Measurements from ENCODE around the gene ZCCHC24. TPM values are rescaled to one million over a fixed set of nuclear protein-coding genes. Genes with fewer than 3 reads are reported as not detected.

The ZCCHC24 gene
- total and polyA plus RNA-seq, 2 of the 8 experiments (the other 6 are each of a cell fraction or from before 2014, with no cell fraction given) = 3.9 to 6.9 TPM

DNA sequence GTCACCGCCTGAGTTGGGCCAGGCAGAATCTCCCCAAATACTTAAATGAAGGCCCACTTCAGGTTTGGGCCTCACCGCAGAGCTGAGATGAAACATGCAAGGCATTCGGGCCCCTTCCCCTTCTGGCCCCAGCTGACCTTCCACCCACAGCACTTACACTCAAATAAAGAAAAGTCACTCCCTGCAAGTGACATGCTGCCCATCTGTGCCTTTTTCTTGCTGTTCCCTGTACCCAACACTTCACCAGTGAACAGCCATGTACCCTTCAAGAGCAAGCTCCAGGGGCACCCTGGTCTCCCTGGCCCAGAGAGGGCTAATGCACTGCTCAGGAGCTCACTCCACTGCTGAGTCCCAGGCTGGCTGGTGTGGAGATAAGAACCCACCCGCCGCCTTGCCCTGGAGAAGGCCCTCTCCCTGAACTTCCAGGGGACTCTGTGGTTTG is 40.7 kb downstream of the ZCCHC24 start:
- no peak overlapping the region for H3K27ac ChIP-seq (ENCODE audit: low read depth, low read length)
- H3K27me3 ChIP-seq (replicated peaks in 1 of 4; ENCODE audit: control insufficient read depth in 3 of 4, extremely low read depth in 1 of 4, insufficient read depth in 3 of 4, low read length in 3 of 4) = no peaks in the 10 kb centered on the region; a peak in 1 of 7 replicates
- peaks cover 5% of the 10 kb centered on the region; the same call in 1 of the 2 replicates for H3K23me2 ChIP-seq (ENCODE audit: low read depth, low read length)
- peak overlapping the region; percentile 61 for H4K91ac ChIP-seq (replicated peaks; ENCODE audit: insufficient read length, low read length)
- peak overlapping the region; percentile 59 to 61; a peak in 2 of 4 replicates for H3K4me2 ChIP-seq (ENCODE audit: insufficient read depth in 1 of 2, low read depth in 2 of 2, low read length in 2 of 2)
- H3K79me2 ChIP-seq (ENCODE audit: control insufficient read depth in 1 of 2, insufficient read depth in 2 of 2, low read length in 2 of 2) = no peaks in the 10 kb centered on the region
- FAIRE-seq (no peak), DNase-seq (ENCODE audit: low read depth in 1 of 2, low spot score in 2 of 2) (no peak)
- H3K9me3 ChIP-seq (ENCODE audit: insufficient read depth in 2 of 2, low read depth in 1 of 2, low read length in 1 of 2) = no peaks in the 10 kb centered on the region
- no peak overlapping the region for H3K14ac ChIP-seq (ENCODE audit: insufficient read length)
- H2BK120ac ChIP-seq (replicated peaks; ENCODE audit: low read depth, low read length) = no peak overlapping the region
- no peak overlapping the region for H2AFZ ChIP-seq (ENCODE audit: low read length)
- peak overlapping the region in 1 of 4 experiments; percentile 49; a peak in 2 of 8 replicates for H3K4me3 ChIP-seq (ENCODE audit: extremely low read depth in 1 of 4, insufficient read depth in 2 of 4, low read depth in 3 of 4, low read length in 4 of 4)
- peaks cover 2 to 24% (median 12%) of the 10 kb centered on the region in 4 experiments for H3K4me1 ChIP-seq (replicated peaks in 1 of 4; ENCODE audit: control insufficient read depth in 3 of 4, insufficient read depth in 4 of 4, low read length in 3 of 4)
- no peak overlapping the region for H4K5ac ChIP-seq (ENCODE audit: insufficient read length, low read depth, low read length)
- WGBS, 2 experiments (ENCODE audit: extremely low coverage in 1 of 2, insufficient coverage in 1 of 2, insufficient read length in 1 of 2, insufficient replicate concordance in 2 of 2, low coverage in 1 of 2, low lambda C conversion rate in 2 of 2, missing lambda C conversion rate in 1 of 2) = 71% methylated on average over 5 of the region's 5 CpGs; no CpG with 5 or more reads in 1 of the 2 experiments
- no peak overlapping the region for H2BK5ac ChIP-seq (ENCODE audit: low read depth, low read length)
- H3K4ac ChIP-seq (replicated peaks; ENCODE audit: insufficient read length, low read depth, low read length) = no peak overlapping the region
- H2BK15ac ChIP-seq (ENCODE audit: low read length) = 0 out of 2 replicates have a peak overlapping the region, but pooled peaks have one; percentile 83
- CTCF ChIA-PET (ENCODE audit: partially characterized antibody) = interaction anchor here (1.0 to 13.1 kb wide), 12 partner anchors 9 to 113 kb away, joined by 3 to 100 read pairs (median 5); partner anchors contain the start of gene ZCCHC24
- POLR2A ChIA-PET (ENCODE audit: partially characterized antibody) = interaction anchor here (0.7 to 2.7 kb wide), 2 partner anchors 11 to 40 kb away, joined by 3 to 6 read pairs; no protein-coding TSS in a partner anchor
- no peak overlapping the region for H3K23ac ChIP-seq (ENCODE audit: insufficient read length)
- H3K56ac ChIP-seq (replicated peaks; ENCODE audit: insufficient read length, low read depth, low read length) = no peak overlapping the region
- 0 out of 2 replicates have a peak overlapping the region, but pooled peaks have one; percentile 56 for H2BK20ac ChIP-seq (ENCODE audit: low read length)
- peak overlapping the region; percentile 51; the same call in 1 of the 2 replicates for H3K18ac ChIP-seq (ENCODE audit: extremely low read depth, low read length)
- no peak overlapping the region; the same call in 1 of the 2 replicates for H2AK5ac ChIP-seq (ENCODE audit: low read depth, low read length)
- no peak overlapping the region for H3K9ac ChIP-seq (replicated peaks in 1 of 4; ENCODE audit: extremely low read depth in 1 of 4, low read depth in 3 of 4, low read length in 3 of 4)
- no peaks in the 10 kb centered on the region for H3K36me3 ChIP-seq (ENCODE audit: control insufficient read depth in 2 of 4, insufficient read depth in 4 of 4, low read length in 3 of 4)
- no peaks in the 10 kb centered on the region for H3K79me1 ChIP-seq (ENCODE audit: low read depth, low read length)
- H4K20me1 ChIP-seq (replicated peaks in 1 of 2; ENCODE audit: control insufficient read depth in 1 of 2, insufficient read depth in 2 of 2, low read length in 2 of 2) = no peaks in the 10 kb centered on the region
- H4K8ac ChIP-seq (ENCODE audit: extremely low read depth, insufficient read depth, low read length) = no peak overlapping the region
- peak overlapping the region; percentile 84; the same call in 1 of the 2 replicates for H2BK12ac ChIP-seq (ENCODE audit: low read depth, low read length)
- TF ChIP-seq EGR1 (IDR thresholded peaks at IDR 0.05; ENCODE audit: borderline replicate concordance, low read depth, low read length) (no peak), RXRA (IDR thresholded peaks at IDR 0.05; ENCODE audit: insufficient read depth, low read depth, low read length) (no peak), CTCF (IDR thresholded peaks at IDR 0.05; ENCODE audit: control extremely low read depth in 1 of 3, insufficient read depth in 1 of 3, low read depth in 1 of 3, low read length in 3 of 3) (no peak), CBX8 (IDR thresholded peaks at IDR 0.05; ENCODE audit: borderline replicate concordance, low read depth, low read length) (no peak), CHD2 (IDR thresholded peaks at IDR 0.05; ENCODE audit: low read length) (no peak), CTBP2 (IDR thresholded peaks at IDR 0.05; ENCODE audit: borderline replicate concordance, insufficient read depth, insufficient read length, low read length) (no peak), HDAC6 (IDR thresholded peaks at IDR 0.05; ENCODE audit: low read depth, low read length) (no peak)
- TF ChIP-seq, protein P1, sequence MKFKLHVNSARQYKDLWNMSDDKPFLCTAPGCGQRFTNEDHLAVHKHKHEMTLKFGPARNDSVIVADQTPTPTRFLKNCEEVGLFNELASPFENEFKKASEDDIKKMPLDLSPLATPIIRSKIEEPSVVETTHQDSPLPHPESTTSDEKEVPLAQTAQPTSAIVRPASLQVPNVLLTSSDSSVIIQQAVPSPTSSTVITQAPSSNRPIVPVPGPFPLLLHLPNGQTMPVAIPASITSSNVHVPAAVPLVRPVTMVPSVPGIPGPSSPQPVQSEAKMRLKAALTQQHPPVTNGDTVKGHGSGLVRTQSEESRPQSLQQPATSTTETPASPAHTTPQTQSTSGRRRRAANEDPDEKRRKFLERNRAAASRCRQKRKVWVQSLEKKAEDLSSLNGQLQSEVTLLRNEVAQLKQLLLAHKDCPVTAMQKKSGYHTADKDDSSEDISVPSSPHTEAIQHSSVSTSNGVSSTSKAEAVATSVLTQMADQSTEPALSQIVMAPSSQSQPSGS (IDR thresholded peaks at IDR 0.05; ENCODE audit: low read length) = no peak
